NK-92 treated with Interleukin-12 subunit alpha and Interleukin-12 subunit beta, amount 100 ng/mL, for 24 hours (cell line): ENCODE data around the gene ELOVL6.
A peak's percentile ranks its signal among the peaks of the same experiment; 100 is the strongest.
"Not testable (repeated sequence)": the region's sequence is repeated elsewhere in the genome, so short reads cannot be mapped to it uniquely, and the experiment has no call there.

Source experiments
- DNase-seq: peaks from one replicate; lab custom pipeline; 2025; lab: John Stamatoyannopoulos, UW

The ELOVL6 gene

DNA sequence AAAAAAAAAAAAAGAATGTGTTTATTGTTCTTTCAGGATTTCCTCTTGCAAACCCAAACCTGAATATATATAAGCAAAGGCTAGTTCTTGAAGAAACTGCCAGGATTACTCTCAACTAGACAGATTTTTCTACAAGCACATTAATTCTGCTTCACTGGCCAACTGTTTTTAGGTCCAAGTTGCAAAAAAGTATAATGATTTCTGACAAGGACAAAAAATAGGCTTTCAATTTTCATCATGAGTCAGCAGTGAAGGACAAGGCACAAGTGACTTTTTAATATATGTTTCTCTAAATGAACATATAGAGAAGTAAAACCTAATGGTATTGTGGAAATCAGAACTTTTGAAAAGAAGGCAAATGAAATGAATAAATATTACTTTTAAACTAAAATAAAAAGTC, 73.7 kb downstream of the ELOVL6 start:
- DNase-seq, result no peak

DNA sequence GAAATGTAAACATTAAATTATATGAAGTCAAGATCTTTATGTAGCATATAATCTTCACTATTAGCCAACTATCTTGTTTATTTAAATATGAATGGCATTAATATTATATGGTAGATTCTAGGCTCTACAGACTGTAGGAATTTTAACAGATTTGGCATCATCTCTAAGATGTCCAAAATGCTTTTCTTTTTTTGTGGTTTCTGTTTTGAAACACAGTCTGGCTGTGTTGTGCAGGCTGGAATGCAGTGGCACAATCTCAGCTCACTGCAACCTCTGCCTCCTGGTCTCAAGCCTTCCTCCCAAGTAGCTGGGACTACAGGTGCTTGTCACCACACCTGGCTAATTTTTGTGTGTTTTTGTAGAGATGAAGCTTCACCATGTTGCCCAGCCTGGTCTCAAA, 76.2 kb downstream of the ELOVL6 start:
- no peak for DNase-seq

DNA sequence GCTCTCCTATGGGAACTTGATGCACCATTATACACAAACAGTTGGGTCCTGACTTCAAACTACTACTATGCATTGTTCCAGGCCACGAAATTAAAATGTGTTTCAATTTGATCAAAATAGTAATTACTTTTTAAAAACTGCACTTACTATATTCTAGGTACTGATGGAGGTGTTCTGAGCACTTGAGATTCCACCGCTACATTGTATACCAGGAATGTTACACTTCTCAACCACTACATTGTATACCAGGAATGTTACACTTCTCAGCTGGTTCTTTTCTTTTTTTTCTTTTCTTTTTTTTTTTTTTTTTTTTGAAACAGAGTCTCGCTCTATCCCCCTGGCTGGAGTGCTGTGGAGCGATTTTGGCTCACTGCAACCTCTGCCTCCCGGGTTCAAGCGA, 77.9 kb downstream of the ELOVL6 start:
- no peak for DNase-seq

DNA sequence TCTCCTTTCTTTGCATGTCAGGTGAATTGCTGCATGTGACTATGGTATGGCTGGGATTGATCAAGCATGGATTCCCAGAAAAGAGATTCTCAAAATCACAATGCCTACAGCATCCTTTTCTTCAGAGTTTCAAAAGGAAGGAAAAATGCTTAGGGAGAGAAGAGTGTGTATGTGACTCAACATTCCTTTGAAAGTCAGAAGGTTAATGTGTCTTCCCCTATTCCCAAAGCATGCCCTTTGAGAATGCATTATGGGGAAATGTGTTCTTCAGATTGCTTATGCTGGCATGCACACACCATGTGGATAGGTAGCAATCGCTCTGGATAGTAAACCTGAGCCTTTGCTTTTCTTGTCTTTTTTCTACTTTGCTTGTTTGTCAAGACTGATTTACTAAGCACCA, 78.5 kb downstream of the ELOVL6 start:
- no peak for DNase-seq

DNA sequence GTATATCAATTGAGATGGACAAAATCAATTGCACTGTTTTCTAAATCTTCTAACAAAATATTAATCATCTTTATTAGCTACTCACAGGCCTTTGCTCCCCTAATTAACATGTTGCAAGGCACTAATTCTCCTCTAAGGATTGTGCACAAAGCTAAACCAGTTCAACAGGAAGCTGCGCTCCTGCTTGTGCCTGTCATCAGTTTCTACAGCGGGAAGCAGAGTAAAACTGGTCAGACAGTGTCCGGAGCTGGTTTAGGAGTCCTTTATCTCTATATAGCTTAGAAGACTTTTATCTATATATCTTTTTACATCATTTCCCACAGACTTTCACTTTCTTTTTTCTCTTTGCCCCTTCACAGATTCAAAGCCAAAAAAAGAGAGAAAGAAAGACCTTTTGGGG, 79.1 kb downstream of the ELOVL6 start:
- no peak for DNase-seq

DNA sequence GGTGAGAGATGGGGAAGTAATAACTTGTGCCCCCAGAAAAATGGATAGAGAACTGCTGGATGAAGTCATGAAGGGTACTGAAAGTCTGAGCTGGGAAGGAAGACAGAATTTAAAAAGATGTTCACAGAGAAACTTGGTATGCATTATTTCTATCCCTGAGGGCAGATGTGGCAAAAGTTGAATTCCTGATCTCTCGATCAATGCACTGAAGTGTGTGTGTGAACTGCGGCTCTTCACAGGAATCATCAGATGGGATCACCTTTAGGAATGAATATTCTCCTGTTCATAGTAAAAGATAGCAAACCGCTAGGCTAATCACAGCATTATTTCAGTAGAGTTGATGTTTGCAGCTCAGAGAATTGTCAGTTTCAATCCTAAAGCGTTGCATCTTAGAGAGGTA, 86.4 kb downstream of the ELOVL6 start:
- no peak for DNase-seq

DNA sequence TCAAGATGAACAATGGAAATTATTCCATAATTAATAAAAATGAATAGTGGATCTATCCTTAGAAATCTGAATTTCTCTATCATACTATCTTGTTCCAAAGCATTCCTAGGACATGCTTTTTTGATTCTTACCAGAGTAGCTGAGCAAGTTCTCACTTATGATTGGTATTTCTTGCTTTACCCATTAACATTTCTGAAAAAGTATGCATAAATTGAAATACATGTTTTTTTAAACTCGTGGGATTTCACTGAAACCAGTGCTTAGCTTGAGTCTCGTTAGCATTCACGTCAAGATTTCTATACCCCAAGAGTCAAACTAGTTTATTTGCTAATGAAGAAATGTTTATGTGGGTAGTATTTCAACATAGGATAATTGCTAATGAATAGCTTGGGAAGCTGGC, 89.0 kb downstream of the ELOVL6 start:
- no peak for DNase-seq

DNA sequence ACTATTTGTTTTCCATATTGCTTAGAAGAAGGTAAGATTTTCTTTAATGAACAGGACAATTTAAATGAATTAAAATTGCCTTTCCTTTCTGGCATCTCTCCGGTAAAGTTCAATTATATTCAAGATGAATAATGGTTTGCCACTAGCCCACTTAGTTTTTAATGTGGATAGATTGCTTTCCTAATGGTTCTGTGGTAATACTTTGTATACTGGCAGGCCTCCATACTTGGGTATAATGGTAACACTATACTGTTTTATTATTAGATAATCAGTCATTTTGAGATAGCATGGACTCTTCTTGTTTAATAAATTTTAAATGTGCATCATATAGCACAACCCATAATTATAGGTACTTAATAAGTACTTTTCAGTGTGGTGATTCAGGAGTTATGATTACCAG, 89.5 kb downstream of the ELOVL6 start:
- no peak for DNase-seq

DNA sequence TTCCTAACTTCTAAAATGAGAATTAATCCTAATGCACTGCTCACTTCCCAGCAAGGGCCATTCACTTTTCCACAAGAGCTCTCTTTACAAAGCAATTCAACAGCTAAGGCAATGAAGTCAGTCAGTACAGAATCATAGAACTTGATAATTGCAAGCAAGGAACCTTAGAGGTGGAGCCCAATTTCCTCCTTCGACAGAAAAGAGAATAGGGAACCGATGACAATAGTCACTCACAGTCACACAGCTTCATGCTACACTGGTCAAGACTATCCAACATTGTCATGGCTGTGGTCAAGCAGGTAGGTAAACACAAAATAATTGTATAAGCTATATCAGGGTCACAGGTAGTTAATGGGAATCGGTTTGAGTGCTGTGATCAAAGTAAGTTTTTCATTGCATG, 90.0 kb downstream of the ELOVL6 start:
- DNase-seq, result no peak

DNA sequence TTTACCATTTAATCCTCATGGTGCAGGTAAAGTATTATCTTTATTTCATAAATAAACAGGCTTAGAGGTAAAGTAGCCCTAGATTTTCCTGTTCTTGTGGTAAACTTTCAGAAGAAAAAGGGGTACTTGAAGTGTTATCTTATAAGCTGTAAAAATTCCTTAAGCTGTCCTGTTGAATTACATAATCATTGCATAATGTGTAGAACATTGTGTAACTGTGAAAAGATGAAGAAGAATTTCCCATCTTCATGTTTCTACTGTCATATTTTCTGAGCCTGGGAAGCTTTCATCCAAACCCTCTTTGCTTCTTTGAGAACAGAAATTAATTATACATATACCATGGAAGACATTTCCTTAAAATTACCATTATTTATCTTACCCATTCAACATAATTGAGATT, 90.5 kb downstream of the ELOVL6 start:
- DNase-seq, result no peak

DNA sequence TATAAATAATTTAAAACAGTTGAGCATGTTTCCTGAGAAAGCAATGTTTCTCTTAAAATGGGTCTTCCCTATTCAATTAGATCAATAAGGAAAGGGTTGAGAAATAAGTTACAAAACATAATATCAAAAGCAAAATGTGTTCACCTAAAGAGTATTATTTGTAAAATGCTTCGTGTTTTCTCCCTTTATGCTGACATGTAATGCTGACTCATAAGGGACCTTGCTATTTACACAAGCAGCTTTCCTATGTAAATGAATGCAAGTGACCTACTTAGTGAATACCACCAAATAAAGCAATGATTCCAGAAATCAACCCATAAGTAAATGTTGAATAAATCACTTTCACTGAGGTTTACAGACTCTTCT, 91.5 kb downstream of the ELOVL6 start:
- no peak for DNase-seq

DNA sequence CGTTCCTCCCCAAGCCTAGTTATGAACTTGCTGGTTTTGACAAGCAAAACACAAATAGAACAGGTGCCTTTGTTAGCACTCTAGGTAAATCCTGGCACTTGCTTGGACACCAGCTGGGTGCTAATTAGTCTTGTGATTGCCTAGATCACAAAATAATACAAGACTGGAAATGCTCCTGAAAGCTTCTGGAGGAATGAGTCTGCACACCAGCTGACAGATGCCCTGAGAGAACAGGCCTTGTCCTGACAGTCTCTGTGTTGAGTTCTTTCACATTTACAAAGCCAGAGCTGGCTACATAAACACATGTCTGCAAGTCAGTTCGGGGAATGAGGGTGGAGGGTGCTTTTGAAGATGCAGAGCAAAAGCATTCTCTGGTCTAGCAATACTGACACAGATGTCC, 93.8 kb downstream of the ELOVL6 start:
- DNase-seq, result no peak

DNA sequence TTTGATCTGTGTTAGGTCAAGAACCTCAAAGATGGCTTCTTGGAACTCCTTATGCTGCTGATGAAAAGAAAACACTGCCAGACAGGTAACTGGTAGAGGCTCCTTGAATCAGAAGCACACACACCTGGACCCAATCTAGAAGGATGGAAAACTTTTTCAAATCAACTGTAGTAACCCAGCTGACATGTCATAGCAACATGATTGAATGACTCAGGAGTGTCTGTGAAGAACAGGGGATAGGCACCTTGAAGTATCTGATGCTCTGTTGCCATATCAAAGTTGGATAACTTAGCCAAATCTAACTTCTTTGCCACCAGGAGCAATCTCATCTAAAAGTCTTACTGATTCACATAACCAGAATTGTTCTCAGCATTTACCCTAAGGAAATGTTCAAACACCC, 98.8 kb downstream of the ELOVL6 start:
- DNase-seq, result no peak

DNA sequence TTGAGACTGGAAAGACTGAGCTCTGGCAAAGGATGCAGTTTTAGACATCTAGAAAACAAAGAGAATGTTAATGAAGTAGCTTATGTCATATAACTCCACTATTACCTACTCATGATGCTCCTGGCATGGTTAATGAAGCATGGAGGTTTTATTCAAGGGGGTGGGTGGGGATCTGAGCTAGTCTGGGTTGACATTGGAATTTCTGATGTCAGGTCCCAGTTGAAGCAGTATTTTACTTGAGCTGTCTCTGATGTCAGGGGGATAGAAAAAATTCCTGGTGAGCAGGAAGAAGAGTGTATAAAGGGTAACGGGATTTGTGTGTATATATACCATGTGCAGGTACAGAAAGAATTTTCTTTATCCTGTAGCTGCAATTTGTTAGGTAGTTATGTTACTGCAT, 102.0 kb downstream of the ELOVL6 start:
- DNase-seq, result no peak

DNA sequence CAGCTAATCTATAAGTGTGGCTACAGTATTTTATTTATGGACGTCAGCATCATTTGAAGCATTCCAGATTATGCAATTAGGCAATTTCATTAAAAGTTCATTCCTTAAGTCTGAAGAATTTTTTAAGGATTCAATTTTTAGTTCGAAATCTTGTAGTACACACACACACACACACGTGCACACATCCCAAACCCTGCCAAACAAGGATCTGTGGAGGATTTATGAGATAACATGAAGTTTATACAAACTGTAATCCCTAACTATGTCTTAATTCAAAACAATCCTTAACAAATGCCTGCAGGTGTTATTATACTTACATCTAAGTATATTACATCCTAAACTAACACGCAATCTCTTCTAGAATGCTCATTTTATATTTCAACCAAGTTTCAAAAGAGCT, 105.8 kb downstream of the ELOVL6 start:
- DNase-seq, result no peak

DNA sequence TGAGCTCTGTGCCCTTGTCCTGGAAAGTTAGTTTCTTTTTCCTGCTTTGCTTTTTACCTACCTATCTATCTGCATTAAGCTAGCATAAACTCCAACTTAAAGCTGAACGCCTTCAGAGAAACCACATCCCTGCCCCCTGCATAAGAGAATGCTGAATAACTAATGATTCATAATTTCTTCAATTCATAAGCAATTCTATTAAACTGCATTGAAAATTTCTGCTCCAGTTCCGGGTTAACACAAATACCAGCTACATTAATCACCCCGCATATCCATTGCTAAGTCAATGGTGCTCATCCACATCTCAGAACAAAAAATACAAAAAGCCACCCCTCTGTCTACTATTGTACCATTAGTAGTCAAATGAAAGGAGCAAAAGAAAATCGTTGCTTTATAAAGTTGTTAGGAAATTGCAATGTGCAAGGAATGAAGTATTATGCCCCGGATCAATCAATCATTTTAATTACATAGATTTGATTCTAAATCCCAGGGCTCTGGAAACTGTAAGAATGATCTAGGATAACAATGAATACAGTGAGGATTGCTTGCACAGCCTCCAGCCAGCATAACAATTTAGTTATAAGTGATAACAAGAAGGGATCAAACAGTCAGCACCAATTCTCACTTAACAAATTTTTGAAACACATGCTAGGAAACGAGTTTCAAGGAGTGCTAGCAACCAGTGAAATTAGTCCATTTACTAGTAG, 106.8 kb downstream of the ELOVL6 start:
- no peak for DNase-seq

DNA sequence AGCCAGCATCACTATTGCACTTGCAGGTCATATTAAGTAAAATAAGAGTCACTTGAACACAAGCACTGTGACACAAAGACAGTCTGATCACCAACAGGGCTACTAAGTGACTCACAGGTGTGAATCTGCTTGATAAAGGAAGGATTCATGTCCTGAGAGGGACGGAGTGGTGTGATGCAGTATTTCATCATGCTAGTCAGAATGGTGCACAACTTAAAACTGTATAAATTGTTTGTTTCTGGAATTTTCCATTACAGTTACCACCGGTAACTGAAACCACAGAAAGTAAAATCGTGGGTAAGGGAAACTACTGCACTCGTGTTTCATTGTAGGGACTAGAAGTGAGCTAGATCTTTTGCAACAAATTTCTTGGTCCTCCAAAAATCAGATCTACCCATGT, 109.7 kb downstream of the ELOVL6 start:
- peak; percentile 6 for DNase-seq

DNA sequence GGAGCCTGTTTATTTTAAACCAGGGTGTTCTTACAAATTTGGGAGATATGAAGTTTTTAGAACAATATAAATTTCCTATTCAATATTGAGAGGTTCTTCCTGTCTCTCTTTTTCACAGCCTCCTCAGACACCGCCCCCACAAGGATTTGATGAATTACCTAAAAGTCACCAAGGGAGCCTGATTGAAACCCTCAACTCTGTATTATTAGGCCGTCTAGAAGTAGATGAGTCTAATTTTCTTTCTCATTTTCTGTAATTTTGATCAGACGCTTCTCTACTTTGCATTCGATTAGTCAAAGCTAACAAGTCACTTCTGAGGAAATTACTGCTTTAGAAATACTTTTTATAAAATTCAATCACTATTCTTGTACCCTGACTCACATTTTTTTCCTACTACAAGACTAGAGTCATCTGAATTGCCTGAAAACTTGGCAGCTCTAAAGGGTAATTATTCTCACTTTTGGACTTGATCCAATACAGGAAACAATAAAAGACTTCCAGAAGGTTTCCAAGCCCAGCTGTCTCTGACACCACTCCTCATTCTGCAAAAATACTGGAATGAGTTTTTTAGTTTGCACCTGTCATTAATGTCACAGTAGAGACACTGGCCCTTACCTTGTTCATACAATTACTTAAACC, 111.2 kb downstream of the ELOVL6 start:
- DNase-seq, result no peak

DNA sequence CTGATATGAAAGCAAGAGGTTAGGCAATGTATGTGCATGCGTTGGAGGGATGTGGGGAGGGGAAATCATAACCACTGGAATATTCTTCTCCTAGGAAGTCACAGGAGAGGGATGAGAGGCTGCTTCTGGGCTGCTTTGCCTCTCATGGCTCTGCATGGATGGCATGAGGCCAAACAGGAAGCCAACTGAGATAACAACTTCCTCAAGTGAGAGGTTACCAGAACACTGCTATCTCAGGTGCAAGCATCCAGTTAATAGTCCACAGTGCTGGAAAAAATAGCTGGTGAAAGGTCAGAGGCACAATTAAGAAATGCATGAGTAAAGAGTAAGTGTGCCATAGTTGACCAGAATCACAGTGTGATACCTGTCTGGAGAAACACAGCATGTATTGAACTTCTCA, 113.3 kb downstream of the ELOVL6 start:
- no peak for DNase-seq

DNA sequence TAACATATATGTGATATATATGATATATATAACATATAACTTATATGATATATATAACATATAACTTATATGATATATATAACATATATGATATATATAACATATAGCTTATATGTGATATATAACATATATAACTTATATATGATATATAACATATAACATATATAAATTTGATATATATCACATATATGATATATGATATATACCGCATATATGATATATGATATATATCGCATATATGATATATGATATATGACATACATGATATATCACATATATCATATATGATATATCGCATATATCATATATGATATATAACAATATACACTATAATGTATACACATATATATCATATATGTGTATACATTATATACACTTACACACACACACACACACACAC, 114.3 kb downstream of the ELOVL6 start:
- DNase-seq, result no peak

DNA sequence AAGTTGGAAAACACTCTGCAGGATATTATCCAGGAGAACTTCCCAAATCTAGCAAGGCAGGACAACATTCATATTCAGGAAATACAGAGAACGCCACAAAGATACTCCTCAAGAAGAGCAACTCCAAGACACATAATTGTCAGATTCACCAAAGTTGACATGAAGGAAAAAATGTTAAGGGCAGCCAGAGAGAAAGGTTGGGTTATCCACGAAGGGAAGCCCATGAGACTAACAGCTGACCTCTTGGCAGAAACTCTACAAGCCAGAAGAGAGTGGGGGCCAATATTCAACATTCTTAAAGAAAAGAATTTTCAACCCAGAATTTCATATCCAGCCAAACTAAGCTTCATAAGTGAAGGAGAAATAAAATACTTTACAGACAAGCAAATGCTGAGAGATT, 120.3 kb downstream of the ELOVL6 start:
- DNase-seq, result not testable (repeated sequence)

DNA sequence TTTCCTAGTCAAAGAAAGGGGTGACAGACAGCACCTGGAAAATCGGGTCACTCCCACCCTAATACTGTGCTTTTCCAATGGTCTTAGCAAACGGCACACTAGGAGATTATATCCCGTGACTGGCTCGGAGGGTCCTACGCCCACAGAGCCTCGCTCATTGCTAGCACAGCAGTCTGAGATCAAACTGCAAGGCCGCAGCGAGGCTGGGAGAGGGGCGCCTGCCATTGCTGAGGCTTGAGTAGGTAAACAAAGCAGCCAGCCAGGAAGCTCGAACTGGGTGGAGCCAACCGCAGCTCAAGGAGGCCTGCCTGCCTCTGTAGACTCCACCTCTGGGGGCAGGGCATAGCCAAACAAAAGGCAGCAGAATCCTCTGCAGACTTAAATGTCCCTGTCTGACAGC, 121.6 kb downstream of the ELOVL6 start:
- DNase-seq, result not testable (repeated sequence)

DNA sequence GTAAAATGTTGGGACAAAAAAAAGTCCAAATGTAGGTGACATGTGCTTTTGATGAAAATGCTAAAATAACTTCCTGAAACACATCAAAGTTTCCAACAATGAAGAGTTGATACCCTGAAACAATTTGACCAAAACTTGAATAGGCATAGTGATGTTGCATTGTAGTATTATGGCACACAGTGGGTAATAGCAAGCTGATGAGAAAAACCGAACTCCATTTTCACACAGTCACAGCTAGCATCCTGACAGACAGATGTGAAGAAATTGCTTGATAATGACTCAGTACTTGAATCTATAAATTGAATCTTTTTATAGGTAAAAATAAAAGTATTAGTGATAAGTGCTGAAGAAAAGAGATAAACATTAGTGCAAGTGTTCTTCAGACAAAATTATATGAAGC, 122.5 kb downstream of the ELOVL6 start:
- no peak for DNase-seq

DNA sequence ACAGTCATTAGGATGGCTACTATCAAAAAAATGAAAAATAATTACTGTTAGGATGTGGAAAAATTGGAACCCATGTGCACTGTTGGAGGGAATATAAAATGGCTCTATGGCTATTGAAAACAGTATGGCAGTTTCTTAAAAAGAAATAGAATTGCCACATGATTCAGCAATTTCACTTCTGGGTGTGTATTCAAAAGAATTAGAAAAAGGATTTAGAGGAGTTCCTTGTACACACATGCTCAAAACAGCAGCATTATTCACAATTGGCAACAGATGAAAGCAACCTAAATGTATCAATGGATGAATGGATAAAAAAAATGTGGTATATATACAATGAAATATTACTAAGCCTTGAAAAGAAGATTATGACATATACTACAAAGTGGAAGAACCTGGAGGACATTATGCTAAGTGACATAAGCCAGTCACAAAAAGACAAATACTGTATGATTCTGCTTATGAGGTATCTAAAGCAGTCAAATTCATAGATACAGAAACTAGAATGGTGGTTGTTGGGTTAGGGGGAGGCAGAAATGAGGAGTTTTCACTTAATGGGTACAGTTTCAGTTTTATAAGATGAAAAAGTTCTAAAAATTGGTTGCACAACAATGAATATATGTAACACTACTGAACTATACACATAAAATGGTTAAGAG, 123.2 kb downstream of the ELOVL6 start:
- no peak for DNase-seq
